Mucosa of rectum (tissue), 2 donors: ENCODE results near the gene GIMAP6.
"Not testable (repeated sequence)": the region's sequence is repeated elsewhere in the genome, so short reads cannot be mapped to it uniquely, and the experiment has no call there.

ENCODE experiments used
- H3K27ac ChIP-seq, 2 donors: one replicate each; pipeline ENCODE4 v1.7.0; 2013; ENCODE audit warnings: inconsistent platforms in 2 of 2, low read depth in 2 of 2, low read length in 2 of 2
- H3K27me3 ChIP-seq, 2 donors: one replicate each; pipeline ENCODE4 v1.7.0; 2013; ENCODE audit warnings: low read length in 2 of 2; ENCODE audit not compliant: control insufficient read depth in 2 of 2, insufficient read depth in 2 of 2
- H3K36me3 ChIP-seq, 2 donors: one replicate each; pipeline ENCODE4 v1.7.0; 2013; ENCODE audit warnings: low read length in 2 of 2; ENCODE audit not compliant: control insufficient read depth in 2 of 2, insufficient read depth in 2 of 2
- H3K4me1 ChIP-seq, 2 donors: one replicate each; pipeline ENCODE4 v1.7.0; 2013; ENCODE audit warnings: low read length in 2 of 2, mild to moderate bottlenecking in 1 of 2; ENCODE audit not compliant: control insufficient read depth in 2 of 2, insufficient read depth in 2 of 2
- H3K4me3 ChIP-seq, 2 donors: one replicate each; pipeline ENCODE4 v1.7.0; 2013; ENCODE audit warnings: low read length in 2 of 2
- H3K9ac ChIP-seq, 2 donors: one replicate each; pipeline ENCODE4 v1.7.0; 2013; ENCODE audit warnings: low read length in 2 of 2, low read depth in 1 of 2, mild to moderate bottlenecking in 1 of 2
- H3K9me3 ChIP-seq, 2 donors: one replicate each; pipeline ENCODE4 v1.7.0; 2013; ENCODE audit warnings: low read length in 2 of 2; ENCODE audit not compliant: control insufficient read depth in 2 of 2
- donor health status: healthy.
- donor health status: Normal muscosa, but diverticular disease.

The GIMAP6 gene

GRCh38 chr7:150620061-150620460 is 12.1 kb downstream of the GIMAP6 start:
- Histone ChIP-seq H3K9me3 (no peaks in the 10 kb centered on the region), H3K36me3 (no peaks in the 10 kb centered on the region), H3K9ac (no peak overlapping the region), H3K4me3 (no peak overlapping the region), H3K4me1 (no peaks in the 10 kb centered on the region), H3K27me3 (no peaks in the 10 kb centered on the region), H3K27ac (no peak overlapping the region)

DNA sequence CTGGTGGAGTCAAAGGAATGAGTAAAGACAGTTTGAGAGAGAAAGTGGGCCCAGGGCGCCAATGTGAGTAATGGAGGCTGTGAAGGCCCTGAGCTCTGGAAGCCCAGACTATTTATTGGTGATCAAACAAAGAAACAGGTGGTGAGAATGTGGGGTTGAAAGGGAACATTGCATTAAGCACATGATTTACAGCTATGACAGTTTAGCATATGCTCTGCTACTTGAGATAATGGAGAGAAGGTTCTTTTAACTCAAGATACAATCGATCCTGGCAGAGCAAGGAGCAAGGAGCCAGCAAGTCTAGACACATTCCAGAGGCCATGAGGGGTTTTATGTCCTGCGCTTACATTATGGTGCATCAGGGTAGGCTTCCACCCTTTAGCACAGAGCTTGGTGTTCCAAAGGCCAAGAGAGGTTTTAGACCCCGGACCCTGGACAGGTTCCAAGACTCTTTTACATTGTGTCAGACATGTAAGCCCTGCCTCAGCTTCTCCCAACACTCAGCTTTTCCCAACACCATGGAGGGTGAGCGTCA is 16.9 kb downstream of the GIMAP6 start:
- H3K27ac ChIP-seq, H3K9ac ChIP-seq: not testable (repeated sequence)

GRCh38 chr7:150614426-150614825 is 17.8 kb downstream of the GIMAP6 start:
- H3K4me1 ChIP-seq, H3K4me3 ChIP-seq, H3K9me3 ChIP-seq, H3K9ac ChIP-seq, H3K36me3 ChIP-seq, H3K27me3 ChIP-seq, H3K27ac ChIP-seq: not testable (repeated sequence)

More for the DNA sequence above, 16.9 kb downstream of the GIMAP6 start:
- not testable (repeated sequence) for H3K36me3 ChIP-seq, H3K9me3 ChIP-seq, H3K4me3 ChIP-seq, H3K27me3 ChIP-seq, H3K4me1 ChIP-seq

DNA sequence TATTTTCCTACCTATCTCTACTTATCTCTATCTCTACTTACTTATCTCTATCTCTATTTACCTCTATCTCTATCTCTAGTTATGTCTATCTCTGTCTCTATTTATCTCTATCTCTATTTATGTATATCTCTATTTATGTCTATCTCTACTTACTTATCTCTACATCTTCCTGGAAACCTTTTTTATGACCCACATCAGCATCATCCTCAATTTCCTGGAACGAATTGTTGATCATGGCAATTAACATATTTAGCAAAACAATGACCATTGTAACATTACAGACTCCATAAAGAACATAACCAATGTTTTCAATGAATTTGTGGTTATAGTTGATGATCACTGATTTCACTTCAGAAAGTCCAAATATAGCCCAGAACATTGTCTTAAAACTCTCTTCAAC is 18.3 kb downstream of the GIMAP6 start:
- no peak overlapping the region for H3K27ac ChIP-seq
- no peaks in the 10 kb centered on the region for H3K9me3 ChIP-seq
- H3K9ac ChIP-seq = no peak overlapping the region
- H3K4me3 ChIP-seq = no peak overlapping the region
- no peaks in the 10 kb centered on the region for H3K27me3 ChIP-seq
- H3K36me3 ChIP-seq = no peaks in the 10 kb centered on the region
- H3K4me1 ChIP-seq = no peaks in the 10 kb centered on the region

DNA sequence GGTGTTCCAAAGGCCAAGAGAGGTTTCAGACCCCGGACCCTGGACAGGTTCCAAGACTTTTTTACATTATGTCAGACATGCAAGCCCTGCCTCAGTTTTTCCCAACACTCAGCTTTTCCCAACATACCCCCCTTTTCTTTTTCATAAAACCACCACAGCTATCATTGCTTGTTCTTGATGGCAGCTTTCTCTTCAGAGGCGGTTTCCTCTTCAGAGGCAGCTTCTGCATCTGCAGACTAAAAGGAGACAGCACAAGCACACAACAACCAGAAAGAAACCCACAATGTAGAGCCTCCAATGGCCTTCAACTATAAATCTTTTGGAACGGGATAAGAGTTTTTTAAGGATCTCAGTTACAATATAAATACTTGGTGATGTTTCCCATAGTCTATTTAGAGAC is 19.3 kb downstream of the GIMAP6 start:
- Histone ChIP-seq H3K9ac (no peak overlapping the region), H3K4me3 (no peak overlapping the region), H3K27me3 (no peaks in the 10 kb centered on the region), H3K27ac (no peak overlapping the region), H3K4me1 (no peaks in the 10 kb centered on the region), H3K36me3 (no peaks in the 10 kb centered on the region), H3K9me3 (no peaks in the 10 kb centered on the region)

DNA sequence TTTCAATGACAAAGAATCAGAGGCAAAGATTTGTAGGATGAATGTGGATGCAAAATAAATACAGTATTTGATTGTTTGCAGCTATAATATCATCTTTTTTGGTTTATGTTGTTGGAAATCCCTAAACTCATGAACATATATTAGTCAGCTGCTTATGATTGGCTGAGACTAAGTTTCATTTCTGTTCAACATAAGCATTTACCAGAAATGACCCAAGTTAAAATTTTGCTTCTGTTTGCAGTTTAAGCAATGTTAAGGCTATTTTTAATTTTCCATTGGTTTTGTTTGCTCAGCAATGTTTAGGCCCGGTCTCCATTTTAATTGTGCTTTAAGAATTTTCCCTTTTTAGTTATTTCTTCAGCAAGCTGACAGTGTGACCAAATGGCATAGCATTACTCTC is 22.0 kb downstream of the GIMAP6 start:
- Histone ChIP-seq H3K9ac (no peak overlapping the region), H3K9me3 (no peaks in the 10 kb centered on the region), H3K27me3 (no peaks in the 10 kb centered on the region), H3K4me1 (no peaks in the 10 kb centered on the region), H3K36me3 (no peaks in the 10 kb centered on the region), H3K4me3 (no peak overlapping the region), H3K27ac (no peak overlapping the region)

DNA sequence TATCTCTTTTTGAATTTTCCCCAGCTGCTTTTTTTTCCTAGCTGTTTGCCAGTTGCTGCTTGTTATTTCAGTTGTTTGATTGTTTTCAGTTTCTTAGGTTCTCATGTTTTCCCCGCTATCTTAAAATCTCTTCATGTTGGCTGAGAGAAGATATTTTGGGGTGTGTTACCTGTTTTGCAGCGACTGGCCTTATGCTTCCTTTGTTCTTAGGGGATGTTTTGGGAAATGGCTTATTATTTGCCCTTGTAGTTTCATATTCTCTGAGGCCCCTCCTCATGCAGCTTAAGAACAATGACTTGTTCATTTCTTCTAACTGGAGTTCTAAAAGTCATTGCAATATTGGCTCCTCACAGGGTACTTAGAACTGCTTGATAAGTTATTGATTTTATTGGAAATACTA is 28.6 kb downstream of the GIMAP6 start:
- not testable (repeated sequence) for H3K9me3 ChIP-seq, H3K27ac ChIP-seq, H3K9ac ChIP-seq, H3K36me3 ChIP-seq, H3K27me3 ChIP-seq, H3K4me1 ChIP-seq, H3K4me3 ChIP-seq

DNA sequence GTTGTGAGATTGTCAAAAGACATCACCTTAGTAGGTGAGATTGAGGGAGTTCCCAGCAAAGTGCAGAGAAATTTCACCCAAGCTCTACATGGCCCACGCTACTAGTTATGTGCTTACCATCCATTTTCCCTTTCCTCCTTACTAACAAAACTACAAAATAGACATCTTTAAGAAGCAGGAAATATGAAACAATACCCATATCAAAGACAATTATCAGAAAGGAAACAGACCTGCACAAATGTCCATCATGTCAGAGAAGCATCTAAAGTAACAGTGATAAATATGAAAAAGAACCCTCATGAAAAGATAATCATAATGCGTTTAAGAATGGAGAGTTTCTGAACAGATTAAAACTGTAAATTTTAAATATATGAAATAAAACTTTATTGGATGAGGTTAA is 36.8 kb downstream of the GIMAP6 start:
- no peaks in the 10 kb centered on the region for H3K36me3 ChIP-seq
- H3K9ac ChIP-seq = no peak overlapping the region
- no peaks in the 10 kb centered on the region for H3K27me3 ChIP-seq
- no peak overlapping the region for H3K4me3 ChIP-seq
- no peaks in the 10 kb centered on the region for H3K4me1 ChIP-seq
- no peak overlapping the region for H3K27ac ChIP-seq
- H3K9me3 ChIP-seq = no peaks in the 10 kb centered on the region

GRCh38 chr7:150594805-150595204 is 37.4 kb downstream of the GIMAP6 start:
- no peak overlapping the region for H3K9ac ChIP-seq
- H3K27me3 ChIP-seq = no peaks in the 10 kb centered on the region
- H3K27ac ChIP-seq = no peak overlapping the region
- H3K4me3 ChIP-seq = no peak overlapping the region
- no peaks in the 10 kb centered on the region for H3K9me3 ChIP-seq
- H3K4me1 ChIP-seq = no peaks in the 10 kb centered on the region
- H3K36me3 ChIP-seq = no peaks in the 10 kb centered on the region

GRCh38 chr7:150587551-150587950 is 44.6 kb downstream of the GIMAP6 start:
- no peak overlapping the region for H3K9ac ChIP-seq

DNA sequence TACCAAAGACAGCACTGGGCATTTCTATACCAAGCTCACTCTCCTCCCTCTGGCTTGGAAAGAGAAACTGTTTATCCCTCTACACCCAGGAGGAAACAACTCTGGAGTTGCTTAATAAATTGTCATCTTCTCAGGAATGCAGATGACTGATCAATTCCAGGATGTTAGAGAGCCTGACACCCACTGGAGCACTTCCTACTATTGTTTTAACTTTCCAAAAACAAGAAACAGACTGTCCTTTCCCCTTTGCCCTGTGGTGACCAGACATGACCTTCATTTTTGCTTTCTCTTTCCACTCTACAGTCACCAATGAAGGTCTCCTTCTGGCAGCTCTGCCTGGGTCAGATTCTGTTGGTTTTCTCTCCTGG is 45.4 kb downstream of the GIMAP6 start:
- Histone ChIP-seq H3K27me3 (no peaks in the 10 kb centered on the region), H3K27ac (peak overlapping the region; percentile 10 to 57), H3K4me3 (no peak overlapping the region), H3K4me1 (peaks cover 0 to 7% of the 10 kb centered on the region in 2 donors), H3K36me3 (no peaks in the 10 kb centered on the region), H3K9ac (no peak overlapping the region), H3K9me3 (no peaks in the 10 kb centered on the region)

More at GRCh38 chr7:150587551-150587950, 44.6 kb downstream of the GIMAP6 start:
- no peaks in the 10 kb centered on the region for H3K36me3 ChIP-seq
- H3K27ac ChIP-seq = peak overlapping the region; percentile 3 to 57
- no peaks in the 10 kb centered on the region for H3K27me3 ChIP-seq
- no peak overlapping the region for H3K4me3 ChIP-seq
- peaks cover 0 to 7% of the 10 kb centered on the region in 2 donors for H3K4me1 ChIP-seq
- H3K9me3 ChIP-seq = no peaks in the 10 kb centered on the region
